Left ventricle myocardium superior (tissue), 1 donor: Measurements from ENCODE around the gene KATNBL1. TPM values are rescaled to one million over a fixed set of nuclear protein-coding genes. Genes with fewer than 3 reads are reported as not detected.
A peak's percentile ranks its signal among the peaks of the same experiment; 100 is the strongest.
"Not testable (repeated sequence)": the region's sequence is repeated elsewhere in the genome, so short reads cannot be mapped to it uniquely, and the experiment has no call there.

Experiments
- ATAC-seq: fragments of 200-7000 bp; cut with Tn5 transposase; one replicate; pipeline ENCODE4 v1.9.1; 2020; ENCODE audit warnings: mild to moderate bottlenecking, moderate library complexity
- DNase-seq: peaks from one replicate; pipeline ENCODE4 v3.0.0-alpha.2; 2020
- intact Hi-C: fragments of 100-400 bp; cut with micrococcal nuclease; formaldehyde crosslinking; loops from one replicate; pipeline ENCODE4 v1.11.0; 2022
- total RNA-seq: library from RNA; stranded (reverse); fragmentation: NEBNext Ultra II Directional; extraction: Animal tissue kit (Norgen Biotek cat#: 25700); gene quantifications from one replicate; pipeline ENCODE4 v1.2.1, GENCODE V29; 2021
- donor health status: DM: no; HTN: yes; CAD: no; lungs with severe emphysema.

Gene KATNBL1
- total RNA-seq, 1 donor from 2014 or later = 15.3 TPM

DNA sequence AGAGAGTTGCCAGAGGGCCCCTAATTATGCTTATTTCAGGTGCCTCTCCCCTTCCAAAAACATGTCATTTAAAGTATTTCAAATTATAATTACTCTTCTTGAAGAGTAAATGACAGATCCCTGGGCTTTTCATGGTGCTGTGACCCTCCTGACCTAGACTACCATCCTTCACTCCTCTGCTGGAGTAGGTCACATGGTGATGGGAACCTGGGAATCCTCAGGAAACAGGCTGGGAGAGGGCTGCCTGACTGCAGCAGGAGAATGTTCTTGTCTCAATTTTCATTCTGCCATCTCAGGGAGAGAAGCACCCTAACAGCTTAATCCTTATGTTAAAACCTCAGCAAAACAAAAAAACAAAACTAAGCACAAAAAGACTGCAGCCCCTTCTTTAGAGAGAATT, 83.4 kb downstream of the KATNBL1 start:
- intact Hi-C loops = no loop called here
- DNase-seq (no peak), ATAC-seq (no peak)

DNA sequence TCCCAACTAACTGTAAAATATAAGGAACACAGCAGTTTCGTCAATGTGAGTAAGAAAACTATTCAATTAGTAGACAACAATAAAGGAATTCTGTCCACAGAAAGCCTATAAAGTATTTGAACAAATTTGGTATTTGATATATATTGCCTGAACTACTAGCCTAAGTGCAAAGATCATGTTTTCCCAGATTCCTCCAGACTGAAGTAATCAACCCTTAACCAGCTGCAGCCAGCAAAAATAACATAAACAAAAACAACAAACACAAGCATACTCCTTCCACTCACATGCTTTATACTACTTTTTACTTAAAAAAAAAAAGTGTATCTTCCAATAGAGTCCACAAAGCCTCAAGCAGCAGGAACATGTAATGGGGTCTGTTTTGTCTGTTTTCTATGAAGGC, 84.0 kb downstream of the KATNBL1 start:
- DNase-seq (no peak), ATAC-seq (no peak)
- intact Hi-C loops = no loop called here

GRCh38 chr15:34124651-34125050, 85.2 kb downstream of the KATNBL1 start:
- intact Hi-C loops = no loop called here
- DNase-seq (no peak), ATAC-seq (no peak)

DNA sequence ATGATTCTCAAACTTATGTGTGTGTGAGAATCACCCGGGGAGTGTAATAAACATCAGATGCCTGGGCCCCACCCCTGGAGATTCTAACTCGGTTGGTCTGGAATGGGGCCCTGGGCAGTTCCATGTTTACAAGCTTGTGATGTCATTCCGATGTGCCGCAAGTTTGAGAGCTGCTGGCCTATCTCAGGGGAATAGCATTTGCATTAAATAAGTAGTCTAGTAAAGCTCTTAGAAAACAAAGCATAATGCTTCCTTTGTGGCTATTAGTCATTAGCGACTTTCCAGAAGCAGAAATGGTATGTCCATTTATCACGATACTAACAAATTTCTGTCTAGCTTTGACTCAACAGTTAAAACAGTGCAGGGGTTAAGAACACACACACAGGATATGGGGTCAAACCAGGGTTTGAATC, 87.1 kb downstream of the KATNBL1 start:
- DNase-seq (no peak), ATAC-seq (no peak)
- intact Hi-C loops = no loop called here

- ATAC-seq, intact Hi-C loops, DNase-seq: not testable (repeated sequence)
Measured at GRCh38 chr15:34121786-34122185, 88.1 kb downstream of the KATNBL1 start.

DNA sequence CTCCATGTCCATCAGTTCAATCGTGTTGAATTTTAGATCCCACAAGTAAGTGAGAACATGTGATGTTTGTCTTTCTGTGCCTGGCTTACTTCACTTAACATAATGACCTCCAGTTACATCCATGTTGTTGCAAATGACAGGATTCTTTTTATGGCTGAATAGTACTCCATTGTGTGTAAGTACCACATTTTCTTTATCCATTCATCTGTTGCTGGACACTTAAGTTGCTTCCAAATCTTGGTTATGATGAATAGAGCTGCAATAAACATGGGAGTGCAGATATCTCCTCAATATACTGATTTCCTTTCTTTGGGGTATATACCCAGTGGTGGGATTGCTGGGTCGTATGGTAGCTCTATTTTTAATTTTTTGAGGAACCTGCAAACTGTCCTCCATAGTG, 89.5 kb downstream of the KATNBL1 start:
- ATAC-seq, intact Hi-C loops, DNase-seq: not testable (repeated sequence)

DNA sequence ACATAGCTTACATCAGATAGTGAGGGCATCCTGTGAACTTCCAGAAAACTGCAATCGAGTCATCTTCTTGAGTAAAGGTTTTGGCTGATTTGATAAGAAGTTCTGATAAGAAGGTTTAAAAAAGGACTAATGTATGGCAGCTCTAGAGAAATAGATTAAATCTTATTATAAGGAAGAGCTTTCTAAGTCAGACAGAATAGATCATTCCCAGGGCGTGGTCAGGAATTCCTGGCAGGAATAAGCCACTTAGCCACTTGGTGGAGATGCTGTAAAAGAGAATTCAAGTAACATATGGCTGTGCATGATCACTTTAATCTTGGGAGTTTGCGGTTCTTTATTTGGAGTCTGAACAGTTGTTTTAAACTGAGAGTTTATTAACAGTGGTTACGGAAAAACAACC, 90.6 kb downstream of the KATNBL1 start:
- DNase-seq (no peak), ATAC-seq (no peak)
- intact Hi-C loops = no loop called here

GRCh38 chr15:34116620-34117019, 93.3 kb downstream of the KATNBL1 start:
- intact Hi-C loops = no loop called here
- no peak for ATAC-seq
- no peak for DNase-seq

GRCh38 chr15:34114739-34115138, 95.2 kb downstream of the KATNBL1 start:
- no peak for DNase-seq
- ATAC-seq = no peak
- intact Hi-C loops = no loop called here

DNA sequence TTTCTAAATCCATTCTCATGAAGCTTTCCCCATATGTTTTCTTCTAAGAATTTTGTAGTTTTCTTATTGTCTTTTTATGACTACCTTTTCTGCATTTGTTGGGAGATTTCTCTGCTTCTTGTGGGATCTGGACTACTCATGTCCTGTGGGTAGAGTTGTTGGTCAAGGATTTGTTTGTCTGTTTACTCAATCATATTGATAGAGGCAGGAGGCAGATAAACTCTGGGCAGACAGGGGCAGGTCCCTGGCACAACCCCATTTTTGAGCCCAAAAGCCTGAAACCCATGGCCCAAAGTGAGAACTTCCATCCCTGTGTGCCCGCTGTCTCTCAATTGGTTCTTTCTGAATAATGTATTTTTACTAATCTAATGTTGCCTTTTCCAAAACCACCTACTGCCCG, 95.7 kb downstream of the KATNBL1 start:
- DNase-seq (no peak), ATAC-seq (no peak)
- intact Hi-C loops = no loop called here

DNA sequence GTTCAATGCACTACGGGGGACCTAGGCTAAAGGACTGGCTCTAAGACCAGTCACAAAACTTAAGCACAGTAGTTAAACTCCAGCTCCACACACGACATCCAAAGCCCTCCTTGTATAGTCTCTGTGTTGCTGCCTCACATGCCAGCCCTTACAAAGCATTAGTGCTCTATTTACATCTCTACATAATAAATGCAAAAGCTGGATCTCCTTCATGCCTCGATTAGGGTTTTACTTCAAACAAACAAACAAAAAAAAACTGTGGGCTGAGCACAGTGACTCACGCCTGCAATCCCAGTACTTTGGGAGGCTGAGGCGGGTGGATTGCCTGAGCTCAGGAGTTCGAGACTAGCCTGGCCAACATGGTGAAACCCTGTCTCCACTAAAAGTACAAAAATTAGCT, 98.4 kb downstream of the KATNBL1 start:
- intact Hi-C loops = no loop called here
- no peak for DNase-seq
- ATAC-seq = no peak

GRCh38 chr15:34109797-34110663, 99.9 kb downstream of the KATNBL1 start:
- intact Hi-C loops = loop anchor here (10.0 kb wide), 1 partner anchor 115 kb away; the partner anchor contains the start of gene EMC4
- DNase-seq = no peak
- no peak for ATAC-seq

DNA sequence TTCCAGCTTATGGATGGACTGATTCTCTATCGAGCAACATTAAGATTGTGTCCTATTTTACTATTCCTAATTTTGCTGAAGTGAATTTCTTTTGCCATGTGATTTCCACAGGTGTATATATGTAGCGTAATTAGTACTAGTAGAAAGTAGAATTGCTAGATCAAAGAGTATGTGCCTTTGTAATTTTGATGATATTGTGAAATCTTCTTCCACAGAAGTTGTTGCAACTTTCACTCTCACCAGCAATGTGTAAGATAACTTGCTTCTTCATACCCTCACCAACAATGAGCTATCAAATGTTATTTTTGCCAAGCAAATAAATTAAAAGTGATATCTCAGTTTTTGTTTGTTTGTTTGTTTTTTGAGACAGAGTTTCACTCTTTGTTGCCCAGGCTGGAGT, 102.6 kb downstream of the KATNBL1 start:
- intact Hi-C loops = loop anchor here (10.0 kb wide), 1 partner anchor 117 kb away; the partner anchor contains the start of gene EMC4
- DNase-seq (no peak), ATAC-seq (no peak)

DNA sequence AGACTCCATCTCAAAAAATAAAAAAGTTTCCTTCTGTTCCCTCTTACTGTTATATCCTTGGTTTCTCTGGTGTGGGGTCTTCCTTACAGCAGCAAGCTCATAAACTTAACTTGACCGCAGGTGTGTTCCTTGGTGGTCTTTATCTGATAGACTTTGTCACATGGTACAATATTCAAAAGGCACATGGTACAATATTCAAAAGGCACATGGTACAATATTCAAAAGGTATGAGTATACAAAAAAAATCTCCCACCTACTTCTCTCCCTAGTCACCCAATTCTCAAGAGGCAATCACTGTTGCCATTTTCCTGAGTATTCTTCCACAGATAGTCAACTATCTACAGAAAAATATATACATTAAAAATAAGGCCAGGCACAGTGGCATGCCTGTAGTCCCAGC, 103.5 kb downstream of the KATNBL1 start:
- DNase-seq (no peak), ATAC-seq (no peak)
- intact Hi-C loops = loop anchor here (10.0 kb wide), 1 partner anchor 118 kb away; the partner anchor contains the start of gene EMC4

GRCh38 chr15:34102175-34102925, 107.5 kb downstream of the KATNBL1 start:
- ATAC-seq = peak; percentile 42
- intact Hi-C loops = loop anchor here (10.0 kb wide), 1 partner anchor 122 kb away; the partner anchor contains the start of gene EMC4
- DNase-seq = no peak

GRCh38 chr15:34101366-34102174, 108.3 kb downstream of the KATNBL1 start, which contains the start of the genes EMC7 and PGBD4:
TSS of gene EMC7 (minus strand) at chr15:34101862. CDS start at chr15:34101839, 23 bp downstream.
TSS of gene PGBD4 (plus strand) at chr15:34102083. CDS start at chr15:34102532, 449 bp downstream.
- intact Hi-C loops = loop anchor here (10.0 kb wide), 1 partner anchor 123 kb away; the partner anchor contains the start of gene EMC4
- ATAC-seq (peak; percentile 100), DNase-seq (peak; percentile 99)

- ATAC-seq = no peak
- intact Hi-C loops = loop anchor here (10.0 kb wide), 1 partner anchor 125 kb away; the partner anchor contains the start of gene EMC4
- no peak for DNase-seq
Measured at GRCh38 chr15:34099914-34100313, 110.0 kb downstream of the KATNBL1 start.
